GM12892 (cell line): ENCODE results near the gene CDK1.
"Not testable (repeated sequence)": the region's sequence is repeated elsewhere in the genome, so short reads cannot be mapped to it uniquely, and the experiment has no call there.

Source experiments
- DNase-seq: peaks from one replicate; pipeline ENCODE4 v3.0.0; 2011; ENCODE audit not compliant: insufficient read length
- FAIRE-seq: peaks from 2 replicates; lab custom pipeline; 2011; peaks lifted over from hg19 to GRCh38; lab: Jason Lieb, UNC
- POLR2A ChIP-seq: IDR thresholded peaks from 2 replicates; pipeline ENCODE4 v1.6.1; 2011; ENCODE audit warnings: low read depth, low read length, control low read depth
- POLR2AphosphoS5 ChIP-seq: IDR thresholded peaks from 2 replicates; pipeline ENCODE4 v1.6.1; 2011; ENCODE audit warnings: low read depth, low read length, control low read depth
- TAF1 ChIP-seq: IDR thresholded peaks from 2 replicates; pipeline ENCODE4 v1.6.1; 2011; ENCODE audit warnings: low read depth, mild to moderate bottlenecking, control low read depth, low read length, borderline replicate concordance

The CDK1 gene

GRCh38 chr10:60821656-60822055 lies 43.4 kb downstream of the CDK1 start:
- FAIRE-seq (no peak), DNase-seq (no peak)
- TF ChIP-seq POLR2AphosphoS5 (no peak), POLR2A (no peak), TAF1 (no peak)

GRCh38 chr10:60822809-60823208 lies 44.5 kb downstream of the CDK1 start:
- TF ChIP-seq POLR2A = no peak
- no peak for TF ChIP-seq TAF1
- TF ChIP-seq POLR2AphosphoS5 = no peak
- FAIRE-seq (no peak), DNase-seq (no peak)

- DNase-seq (no peak), FAIRE-seq (no peak)
- TF ChIP-seq TAF1 (no peak), POLR2AphosphoS5 (no peak), POLR2A (no peak)
These were observed 45.0 kb downstream of the CDK1 start for GRCh38 chr10:60823324-60823723.

GRCh38 chr10:60825520-60825919 lies 47.2 kb downstream of the CDK1 start:
- DNase-seq (no peak), FAIRE-seq (no peak)
- TF ChIP-seq POLR2A (no peak), POLR2AphosphoS5 (no peak), TAF1 (no peak)

GRCh38 chr10:60827791-60828488 lies 49.7 kb downstream of the CDK1 start:
- TF ChIP-seq POLR2A (no peak), POLR2AphosphoS5 (no peak), TAF1 (no peak)
- DNase-seq = no peak
- no peak for FAIRE-seq

GRCh38 chr10:60828489-60828852 lies 50.2 kb downstream of the CDK1 start:
- no peak for TF ChIP-seq POLR2AphosphoS5
- TF ChIP-seq POLR2A = no peak
- no peak for TF ChIP-seq TAF1
- DNase-seq = no peak
- FAIRE-seq = no peak

GRCh38 chr10:60832136-60832535 lies 53.9 kb downstream of the CDK1 start:
- not testable (repeated sequence) for DNase-seq

GRCh38 chr10:60834401-60834800 lies 56.1 kb downstream of the CDK1 start:
- TF ChIP-seq TAF1 (no peak), POLR2A (no peak), POLR2AphosphoS5 (no peak)
- FAIRE-seq (no peak), DNase-seq (no peak)

More at GRCh38 chr10:60832136-60832535, 53.9 kb downstream of the CDK1 start:
- not testable (repeated sequence) for FAIRE-seq

GRCh38 chr10:60835049-60835448 lies 56.8 kb downstream of the CDK1 start:
- FAIRE-seq (no peak), DNase-seq (no peak)
- TF ChIP-seq POLR2A (no peak), POLR2AphosphoS5 (no peak), TAF1 (no peak)

GRCh38 chr10:60841227-60841626 lies 62.9 kb downstream of the CDK1 start:
- not testable (repeated sequence) for DNase-seq, FAIRE-seq

- FAIRE-seq (no peak), DNase-seq (no peak)
- TF ChIP-seq POLR2A (no peak), TAF1 (no peak)
These were observed 64.4 kb downstream of the CDK1 start for GRCh38 chr10:60842694-60843093.
